GM12872 (cell line): ENCODE measurements around the gene C1D.

Experiments used
- CTCF ChIP-seq: IDR thresholded peaks from 3 replicates; pipeline ENCODE4 v1.5.1; 2011; ENCODE audit warnings: low read depth, mild to moderate bottlenecking, low read length, moderate library complexity; ENCODE audit not compliant: insufficient read depth

Gene C1D

GRCh38 chr2:67999332-67999731 lies 63.5 kb downstream of the C1D start:
- no peak for TF ChIP-seq CTCF

- TF ChIP-seq CTCF: no peak
These were observed 64.9 kb downstream of the C1D start for GRCh38 chr2:67997903-67998302.

GRCh38 chr2:67997528-67997900 lies 65.3 kb downstream of the C1D start:
- no peak for TF ChIP-seq CTCF

- TF ChIP-seq CTCF: no peak
These were observed 65.9 kb downstream of the C1D start for GRCh38 chr2:67996772-67997527.

- TF ChIP-seq CTCF: no peak
These were observed 68.1 kb downstream of the C1D start for GRCh38 chr2:67994716-67995115.

- no peak for TF ChIP-seq CTCF
These were observed 69.5 kb downstream of the C1D start for GRCh38 chr2:67993329-67993728.

GRCh38 chr2:67991456-67991855 lies 71.3 kb downstream of the C1D start:
- no peak for TF ChIP-seq CTCF
